NCI-H2107 treated with DMSO at 0.1 percent for 48 hours (cell line): ENCODE results near the gene THEM4.
A peak's percentile ranks its signal among the peaks of the same experiment; 100 is the strongest.
"Not testable (repeated sequence)": the region's sequence is repeated elsewhere in the genome, so short reads cannot be mapped to it uniquely, and the experiment has no call there.

Experiments used
- DNase-seq: peaks from one replicate; lab custom pipeline; 2025; ENCODE audit not compliant: unreplicated experiment; lab: John Stamatoyannopoulos, UW

THEM4 gene

GRCh38 chr1:151897991-151898431 is 11.3 kb downstream of the THEM4 start:
- no peak for DNase-seq

- no peak for DNase-seq
These were observed 16.0 kb downstream of the THEM4 start for GRCh38 chr1:151893176-151893924.

GRCh38 chr1:151892190-151892589 is 17.1 kb downstream of the THEM4 start:
- no peak for DNase-seq

- DNase-seq, result no peak
These were observed 17.8 kb downstream of the THEM4 start for GRCh38 chr1:151891512-151891911.

GRCh38 chr1:151888972-151889570 is 20.2 kb downstream of the THEM4 start:
- peak; percentile 11 for DNase-seq

GRCh38 chr1:151887028-151887427 is 22.3 kb downstream of the THEM4 start:
- DNase-seq, result no peak

- no peak for DNase-seq
These were observed 23.8 kb downstream of the THEM4 start for GRCh38 chr1:151885479-151885878.

- DNase-seq, result not testable (repeated sequence)
These were observed 24.4 kb downstream of the THEM4 start for GRCh38 chr1:151884879-151885278.

GRCh38 chr1:151884445-151884844 is 24.9 kb downstream of the THEM4 start:
- DNase-seq, result not testable (repeated sequence)

- DNase-seq, result not testable (repeated sequence)
These were observed 25.4 kb downstream of the THEM4 start for GRCh38 chr1:151883898-151884297.

- not testable (repeated sequence) for DNase-seq
These were observed 26.4 kb downstream of the THEM4 start for GRCh38 chr1:151882918-151883317.

- no peak for DNase-seq
These were observed 26.8 kb downstream of the THEM4 start for GRCh38 chr1:151882466-151882865.

GRCh38 chr1:151881479-151881878 is 27.8 kb downstream of the THEM4 start:
- no peak for DNase-seq

- DNase-seq, result no peak
These were observed 33.8 kb downstream of the THEM4 start for GRCh38 chr1:151875419-151876097.

GRCh38 chr1:151872776-151873175 is 36.5 kb downstream of the THEM4 start:
- DNase-seq, result not testable (repeated sequence)

- DNase-seq, result no peak
These were observed 37.9 kb downstream of the THEM4 start for GRCh38 chr1:151871284-151872030.

GRCh38 chr1:151868486-151868885 is 40.8 kb downstream of the THEM4 start:
- no peak for DNase-seq

GRCh38 chr1:151867765-151868411 is 41.4 kb downstream of the THEM4 start:
- DNase-seq, result no peak

GRCh38 chr1:151867321-151867720 is 42.0 kb downstream of the THEM4 start:
- no peak for DNase-seq

GRCh38 chr1:151864411-151864810 is 44.9 kb downstream of the THEM4 start:
- no peak for DNase-seq

GRCh38 chr1:151862604-151863003 is 46.7 kb downstream of the THEM4 start:
- no peak for DNase-seq
